SHP77 treated with DMSO at 0.1 percent for 48 hours (cell line): ENCODE measurements around the gene HSD17B14.
A peak's percentile ranks its signal among the peaks of the same experiment; 100 is the strongest.

Experiments
- DNase-seq: peaks from one replicate; lab custom pipeline; 2025; lab: John Stamatoyannopoulos, UW

HSD17B14 gene

GRCh38 chr19:48826606-48827020, 9.7 kb downstream of the HSD17B14 start:
- DNase-seq: no peak

- DNase-seq: no peak
Measured at GRCh38 chr19:48822514-48822913, 13.8 kb downstream of the HSD17B14 start.

DNA sequence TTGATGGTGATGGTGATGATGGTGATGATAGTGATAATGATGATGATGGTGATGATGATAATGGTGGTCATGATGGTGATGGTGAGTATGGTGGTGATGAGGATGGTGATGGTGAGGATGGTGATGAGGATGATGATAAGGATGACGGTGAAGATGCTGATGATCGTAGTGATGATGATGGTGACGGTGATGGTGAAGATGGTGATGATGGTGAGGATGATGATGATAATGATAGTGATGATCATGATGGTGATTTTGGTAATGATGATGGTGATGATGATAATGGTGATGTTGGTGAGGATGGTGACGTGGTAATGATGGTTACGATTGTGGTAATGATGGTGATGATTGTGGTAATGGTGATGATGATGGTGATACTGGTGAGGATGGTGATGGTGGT, 14.7 kb downstream of the HSD17B14 start:
- DNase-seq: no peak

DNA sequence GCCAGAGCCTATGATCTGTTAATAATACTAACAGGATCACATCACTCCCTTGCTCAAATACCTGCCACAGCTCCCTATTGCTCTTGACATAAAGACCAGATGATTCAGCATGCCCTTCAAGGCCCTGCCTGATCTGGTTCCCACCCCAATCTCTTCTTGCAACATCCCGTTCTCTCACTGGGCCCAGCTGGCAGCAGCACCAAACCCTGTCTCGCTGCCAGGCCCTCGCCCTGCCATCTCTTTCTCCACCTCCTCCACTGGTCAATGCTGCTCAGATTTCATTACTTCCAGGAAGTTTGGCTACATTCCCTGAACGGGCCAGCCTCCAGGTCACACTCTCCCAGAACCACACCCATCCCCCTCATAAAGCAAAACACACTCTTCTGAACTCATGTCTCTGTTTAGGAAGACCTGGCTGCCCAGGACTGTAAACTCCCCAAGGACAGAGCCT, 16.9 kb downstream of the HSD17B14 start:
- DNase-seq: peak; percentile 34

DNA sequence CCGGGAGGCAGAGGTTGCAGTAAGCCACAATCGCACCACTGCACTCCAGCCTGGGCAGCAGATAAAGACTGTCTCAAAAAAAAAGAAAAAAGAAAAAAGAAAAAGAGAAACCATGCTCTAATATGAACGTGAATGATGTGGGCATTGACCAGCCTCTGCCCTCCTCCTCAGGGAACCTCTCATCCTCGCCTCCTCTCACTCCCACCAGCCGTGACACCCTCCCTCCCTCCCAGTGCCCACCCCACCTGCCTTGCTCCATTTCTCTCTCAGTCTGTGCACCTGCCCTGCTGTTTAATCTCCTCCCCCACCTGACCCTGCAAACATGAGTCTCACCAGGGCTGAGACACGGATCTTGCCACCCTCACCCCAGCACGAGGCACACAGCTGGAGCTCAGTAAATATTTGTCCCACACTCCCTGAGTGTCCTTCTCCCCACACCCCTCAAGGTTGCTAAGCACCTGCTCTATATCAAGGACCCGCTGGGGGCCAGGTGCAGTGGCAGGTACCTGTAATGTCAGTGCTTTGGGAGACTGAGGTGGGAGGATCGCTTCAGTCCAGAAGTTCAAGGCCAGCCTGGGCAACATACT, 18.0 kb downstream of the HSD17B14 start:
- peak; percentile 91 for DNase-seq

- no peak for DNase-seq
Measured at GRCh38 chr19:48817585-48818124, 18.6 kb downstream of the HSD17B14 start.

DNA sequence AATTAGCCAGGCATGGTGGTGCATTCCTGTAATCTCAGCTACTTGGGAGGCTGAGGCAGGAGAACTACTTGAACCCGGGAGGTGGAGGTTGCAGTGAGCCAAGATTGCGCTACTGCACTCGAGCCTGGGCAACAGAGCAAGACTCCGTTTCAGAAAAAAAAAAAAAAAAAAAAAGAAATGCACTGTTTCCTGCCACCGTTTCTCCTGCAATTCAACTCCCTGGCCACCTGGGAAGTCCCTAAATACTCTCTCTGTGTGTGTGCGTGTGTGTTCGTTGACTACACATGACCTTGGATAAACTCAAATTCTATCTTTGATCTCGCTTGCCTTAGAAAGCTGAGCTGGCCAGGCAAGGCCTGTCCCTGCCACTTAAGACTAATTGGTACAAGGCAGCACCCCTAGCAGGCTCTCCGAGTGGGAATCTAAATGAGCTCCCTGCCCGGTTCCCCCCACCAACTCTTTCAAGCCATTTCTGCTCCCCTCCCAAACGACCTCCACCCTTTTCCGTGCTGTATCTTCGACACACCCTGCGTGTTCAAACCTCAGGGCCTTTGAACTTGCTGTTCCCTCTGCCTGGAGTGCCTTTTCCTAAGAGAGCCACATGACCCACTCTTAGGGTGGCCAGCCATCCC, 20.3 kb downstream of the HSD17B14 start:
- DNase-seq: no peak

- no peak for DNase-seq
Measured at GRCh38 chr19:48814895-48815294, 21.4 kb downstream of the HSD17B14 start.

- no peak for DNase-seq
Measured at GRCh38 chr19:48813123-48813913, 23.0 kb downstream of the HSD17B14 start.

GRCh38 chr19:48812094-48812929, 24.0 kb downstream of the HSD17B14 start:
- peak; percentile 51 for DNase-seq

- no peak for DNase-seq
Measured at GRCh38 chr19:48810151-48810550, 26.1 kb downstream of the HSD17B14 start.

GRCh38 chr19:48807590-48808308, 28.5 kb downstream of the HSD17B14 start:
- no peak for DNase-seq

GRCh38 chr19:48806818-48807589, 29.3 kb downstream of the HSD17B14 start:
- no peak for DNase-seq

DNA sequence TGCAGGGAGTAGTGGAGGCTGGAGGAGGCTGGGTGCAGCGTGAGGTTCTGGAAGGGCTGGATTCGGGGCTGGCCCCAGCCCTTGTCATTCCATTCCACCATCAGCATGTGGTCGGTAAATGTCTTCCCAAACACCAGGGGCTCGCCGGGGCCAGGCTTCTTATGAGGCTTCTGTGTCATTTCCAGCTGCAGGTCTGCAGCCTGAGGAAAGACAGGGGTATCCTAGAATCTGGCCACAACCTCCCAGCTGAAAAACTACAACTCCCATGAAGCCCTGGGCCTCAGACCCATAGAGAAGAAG, 29.8 kb downstream of the HSD17B14 start:
- no peak for DNase-seq

DNA sequence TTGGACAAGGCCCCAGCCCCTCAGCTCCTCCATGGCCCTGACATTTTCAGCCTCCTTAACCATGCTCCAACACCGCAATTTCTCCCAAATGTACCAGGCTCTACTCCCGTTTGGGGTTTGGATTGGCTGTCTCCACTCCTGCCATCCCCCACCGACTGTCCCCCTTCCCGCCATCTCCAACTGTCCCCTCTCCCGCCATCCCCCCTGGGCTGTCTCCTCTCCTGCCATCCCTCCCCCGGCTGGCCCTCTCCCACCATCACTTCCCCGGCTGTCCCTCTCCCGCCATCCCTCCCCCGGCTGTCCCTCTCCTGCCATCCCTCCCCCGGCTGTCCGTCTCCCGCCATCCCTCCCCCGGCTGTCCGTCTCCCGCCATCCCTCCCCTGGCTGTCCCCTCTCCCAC, 30.8 kb downstream of the HSD17B14 start:
- no peak for DNase-seq

DNA sequence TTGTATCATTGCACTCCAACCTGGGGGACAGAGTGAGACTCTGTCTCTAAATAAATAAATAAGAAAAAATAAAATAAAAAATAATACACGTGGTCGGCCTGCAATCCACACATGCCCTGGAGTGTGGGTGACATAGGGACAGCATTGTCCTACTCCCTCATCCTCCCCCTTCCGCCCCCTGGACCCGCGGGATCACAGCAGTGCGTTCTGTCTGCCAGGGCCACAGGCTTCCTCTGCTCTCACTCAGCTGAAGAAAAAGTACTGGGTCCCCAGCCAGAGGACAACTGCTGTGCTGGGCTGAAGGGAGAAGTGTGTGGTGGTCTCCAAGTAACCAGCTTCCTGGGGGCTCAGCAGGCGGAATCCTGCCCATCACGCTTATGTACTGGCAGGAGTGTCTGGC, 31.8 kb downstream of the HSD17B14 start:
- no peak for DNase-seq

DNA sequence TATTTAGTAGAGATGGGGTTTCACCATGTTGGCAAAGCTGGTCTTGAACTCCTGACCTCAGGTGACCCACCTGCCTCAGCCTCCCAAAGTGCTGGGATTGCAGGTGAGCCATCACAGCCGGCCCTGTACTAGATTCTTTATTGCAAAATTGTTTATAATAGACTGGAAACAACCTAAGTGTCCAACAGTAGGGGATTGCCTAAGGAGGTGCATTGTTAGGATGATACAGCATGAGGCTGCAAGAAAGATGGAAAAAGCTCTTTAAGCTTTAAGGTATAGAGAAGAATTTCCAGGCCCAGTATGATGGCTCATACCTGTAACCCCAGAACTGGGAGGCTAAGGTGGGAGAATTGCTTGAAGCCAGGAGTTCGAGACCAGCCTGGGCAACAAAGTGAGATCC, 33.7 kb downstream of the HSD17B14 start:
- no peak for DNase-seq

- DNase-seq: no peak
Measured at GRCh38 chr19:48799358-48800300, 36.7 kb downstream of the HSD17B14 start.

DNA sequence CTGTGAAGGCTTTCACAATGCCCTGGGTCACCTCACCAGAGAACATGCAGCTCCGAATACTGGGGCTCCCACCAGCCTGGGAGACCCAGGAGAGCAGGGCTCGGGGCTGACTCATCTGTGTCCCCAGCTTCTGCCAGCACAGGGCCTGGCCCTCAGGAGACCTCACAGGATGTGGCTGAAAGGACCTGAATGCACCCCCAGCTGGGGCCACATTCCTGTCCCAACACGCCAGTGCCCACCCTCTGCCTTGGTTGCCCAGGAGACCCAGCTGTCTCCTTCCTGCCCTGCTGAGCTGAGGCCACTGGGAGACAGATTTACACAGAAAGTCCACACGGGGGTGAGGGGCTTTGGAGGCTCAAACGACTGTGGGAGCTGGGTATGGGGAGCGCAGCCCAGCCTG, 37.4 kb downstream of the HSD17B14 start:
- no peak for DNase-seq

- DNase-seq: no peak
Measured at GRCh38 chr19:48797103-48797502, 39.2 kb downstream of the HSD17B14 start.
